Stomach (tissue), 9 donors: ENCODE results near the gene OCA2. TPM values are rescaled to one million over a fixed set of nuclear protein-coding genes. Genes with fewer than 3 reads are reported as not detected.
A peak's percentile ranks its signal among the peaks of the same experiment; 100 is the strongest.

Experiments used
- DNase-seq, 2 donors: peaks; one replicate each; pipeline versions ENCODE4 v3.0.0 to v3.0.0-alpha.2; 2013 to 2019
- H3K27ac ChIP-seq, 5 donors: fragments of 200-600 bp in 4 of 5; sonication (generic) in 4 of 5; one replicate each; pipeline ENCODE4 v1.5.1; 2013 to 2019; ENCODE audit warnings: mild to moderate bottlenecking in 1 of 5, moderate library complexity in 1 of 5
- H3K27me3 ChIP-seq, 3 donors: fragments of 200-600 bp; sonication (generic); one replicate each; pipeline ENCODE4 v1.5.1; 2017 to 2019; ENCODE audit warnings: mixed run types in 1 of 3
- H3K36me3 ChIP-seq, 4 donors: fragments of 200-600 bp; sonication (generic); 1 replicate in 3 of 4; 2 replicates in 1 of 4; pipeline ENCODE4 v1.5.1; 2016 to 2019
- H3K4me1 ChIP-seq, 4 donors: fragments of 200-600 bp; sonication (generic); one replicate each; pipeline ENCODE4 v1.5.1; 2016 to 2019
- H3K4me3 ChIP-seq, 4 donors: fragments of 200-600 bp; sonication (generic) in 3 of 4; one replicate each; pipeline ENCODE4 v1.5.1; 2016 to 2019; ENCODE audit warnings: mild to moderate bottlenecking in 1 of 4
- H3K9me3 ChIP-seq, 4 donors: fragments of 200-600 bp; sonication (generic); one replicate each; pipeline ENCODE4 v1.5.1; 2016 to 2019
- EP300 ChIP-seq: sonication (generic); formaldehyde crosslinking; IDR thresholded peaks from one replicate; pipeline ENCODE4 v1.6.1; 2017; ENCODE audit warnings: antibody characterized with exemption
- POLR2A ChIP-seq, 4 donors: fragments of 450-650 bp; IDR thresholded peaks; one replicate each; pipeline ENCODE4 v1.6.1; 2016; ENCODE audit warnings: antibody characterized with exemption in 4 of 4, control low read depth in 2 of 4, mild to moderate bottlenecking in 1 of 4, moderate library complexity in 1 of 4
- POLR2AphosphoS5 ChIP-seq, 3 donors: sonication (generic); formaldehyde crosslinking; IDR thresholded peaks; one replicate each; pipeline ENCODE4 v1.6.1; 2016; ENCODE audit warnings: antibody characterized with exemption in 3 of 3
- WGBS, 5 donors: extraction: QIAGEN DNeasy Blood & Tissue Kit in 3 of 5; methylation state at CpG; one replicate each; pipeline versions ENCODE4 v1.1.5 to v1.1.7; 2013 to 2018; 5-methylcytosine and 5-hydroxymethylcytosine counted together
- intact Hi-C: fragments of 100-400 bp; cut with DNase I; formaldehyde crosslinking; loops from one replicate; pipeline ENCODE4 v1.15.1; 2023; ENCODE audit warnings: low total_unique reads
- polyA plus RNA-seq, 3 donors: library from polyadenylated mRNA; stranded (reverse); fragments of 200-250 nt; gene quantifications; one replicate each; pipeline ENCODE4 v1.2.3, GENCODE V29; 2013
- total RNA-seq, 5 donors: library from RNA; depleted of rRNA; stranded (reverse); fragments of >200 nt; gene quantifications; one replicate each; pipeline versions ENCODE4 v1.1.0 to v1.2.3, GENCODE V29; 2014 to 2016
- TF ChIP-seq, protein P1 (sequence below), 7 experiments: fragments of 450-650 bp in 4 of 7; fragments of 200-600 bp in 3 of 7; sonication (generic) in 3 of 7; IDR thresholded peaks; one replicate each; pipeline ENCODE4 v1.5.1; 2016 to 2019; ENCODE audit warnings: antibody characterized with exemption in 7 of 7, control low read depth in 2 of 7, mild to moderate bottlenecking in 1 of 7
- donor health status: healthy with polysubstance abuse.
- donor health status: Bipolar disorder and iron deficiency.
- donor health status: healthy.

The OCA2 gene
- total and polyA plus RNA-seq, 8 donors: 0.12 to 0.89 (median 0.65) TPM; not detected in 4

DNA sequence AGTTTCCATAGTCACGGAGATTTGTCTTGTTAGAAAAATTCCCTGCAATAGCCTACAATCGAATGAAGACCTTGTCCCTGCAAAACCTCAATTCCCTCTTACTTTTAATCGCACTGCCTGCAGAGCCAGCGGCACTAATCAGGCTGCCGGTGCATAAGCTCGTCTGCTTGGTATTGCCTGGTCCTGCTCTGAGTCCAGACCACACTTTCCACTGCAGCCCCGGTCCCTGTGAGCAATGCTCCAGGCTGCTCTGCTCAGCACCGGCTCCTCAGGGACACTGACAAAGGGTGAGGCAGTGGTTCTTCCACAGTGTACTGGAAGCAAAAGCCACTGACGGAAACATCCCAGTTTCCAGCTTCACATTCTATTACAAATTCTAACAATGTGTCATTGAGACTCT lies 164.3 kb downstream of the OCA2 start:
- H3K27me3 ChIP-seq: peaks cover 0 to 3% (median 0%) of the 10 kb centered on the region in 3 donors
- intact Hi-C loops: loop anchor here (10.0 kb wide), 1 partner anchor 120 kb away; no protein-coding TSS in a partner anchor
- WGBS, 5 donors: 67 to 82% (median 69%) methylated on average over 9 of the region's 9 CpGs

DNA sequence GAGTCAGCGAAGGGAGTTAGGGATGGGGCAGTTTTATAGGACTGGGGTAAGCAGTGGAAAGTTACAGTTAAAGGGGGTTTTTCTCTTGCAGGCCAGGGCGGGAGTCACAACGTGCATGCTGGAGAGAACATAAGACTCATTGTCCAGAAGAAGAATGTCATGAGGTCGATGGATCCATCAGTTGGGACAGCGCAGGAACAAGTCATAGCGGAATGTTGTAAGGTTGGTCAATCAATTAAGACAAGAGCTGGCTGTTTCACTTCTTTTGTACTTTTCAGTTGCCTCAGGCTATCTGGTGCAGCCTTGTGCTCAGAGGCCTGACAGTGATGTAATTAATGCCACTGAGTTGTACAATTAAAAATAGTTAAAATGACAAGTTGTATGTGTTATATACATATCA lies 165.6 kb downstream of the OCA2 start:
- Histone ChIP-seq H3K9me3 (peaks cover 4 to 43% (median 25%) of the 10 kb centered on the region in 4 donors), H3K36me3 (no peaks in the 10 kb centered on the region), H3K27me3 (peaks cover 0 to 3% (median 0%) of the 10 kb centered on the region in 3 donors), H3K4me3 (no peak overlapping the region), H3K27ac (no peak overlapping the region), H3K4me1 (no peaks in the 10 kb centered on the region)
- TF ChIP-seq POLR2A (IDR thresholded peaks at IDR 0.05): no peak
- TF ChIP-seq EP300: no peak
- no peak for TF ChIP-seq POLR2AphosphoS5 (IDR thresholded peaks at IDR 0.05)
- TF ChIP-seq, protein P1, sequence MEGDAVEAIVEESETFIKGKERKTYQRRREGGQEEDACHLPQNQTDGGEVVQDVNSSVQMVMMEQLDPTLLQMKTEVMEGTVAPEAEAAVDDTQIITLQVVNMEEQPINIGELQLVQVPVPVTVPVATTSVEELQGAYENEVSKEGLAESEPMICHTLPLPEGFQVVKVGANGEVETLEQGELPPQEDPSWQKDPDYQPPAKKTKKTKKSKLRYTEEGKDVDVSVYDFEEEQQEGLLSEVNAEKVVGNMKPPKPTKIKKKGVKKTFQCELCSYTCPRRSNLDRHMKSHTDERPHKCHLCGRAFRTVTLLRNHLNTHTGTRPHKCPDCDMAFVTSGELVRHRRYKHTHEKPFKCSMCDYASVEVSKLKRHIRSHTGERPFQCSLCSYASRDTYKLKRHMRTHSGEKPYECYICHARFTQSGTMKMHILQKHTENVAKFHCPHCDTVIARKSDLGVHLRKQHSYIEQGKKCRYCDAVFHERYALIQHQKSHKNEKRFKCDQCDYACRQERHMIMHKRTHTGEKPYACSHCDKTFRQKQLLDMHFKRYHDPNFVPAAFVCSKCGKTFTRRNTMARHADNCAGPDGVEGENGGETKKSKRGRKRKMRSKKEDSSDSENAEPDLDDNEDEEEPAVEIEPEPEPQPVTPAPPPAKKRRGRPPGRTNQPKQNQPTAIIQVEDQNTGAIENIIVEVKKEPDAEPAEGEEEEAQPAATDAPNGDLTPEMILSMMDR (IDR thresholded peaks at IDR 0.05): no peak
- DNase-seq: no peak
- intact Hi-C loops: loop anchor here (10.0 kb wide), 1 partner anchor 119 kb away; no protein-coding TSS in a partner anchor
- WGBS, 5 donors: 85 to 92% (median 91%) methylated on average over 6 of the region's 6 CpGs

More for the DNA sequence above, 164.3 kb downstream of the OCA2 start:
- no peak for DNase-seq
- Histone ChIP-seq H3K4me3 (no peak overlapping the region), H3K36me3 (no peaks in the 10 kb centered on the region), H3K27ac (no peak overlapping the region), H3K9me3 (peaks cover 4 to 43% (median 25%) of the 10 kb centered on the region in 4 donors), H3K4me1 (no peaks in the 10 kb centered on the region)
- TF ChIP-seq POLR2AphosphoS5 (IDR thresholded peaks at IDR 0.05) (no peak), POLR2A (IDR thresholded peaks at IDR 0.05) (no peak), EP300 (no peak)
- TF ChIP-seq, protein P1 (IDR thresholded peaks at IDR 0.05): no peak

DNA sequence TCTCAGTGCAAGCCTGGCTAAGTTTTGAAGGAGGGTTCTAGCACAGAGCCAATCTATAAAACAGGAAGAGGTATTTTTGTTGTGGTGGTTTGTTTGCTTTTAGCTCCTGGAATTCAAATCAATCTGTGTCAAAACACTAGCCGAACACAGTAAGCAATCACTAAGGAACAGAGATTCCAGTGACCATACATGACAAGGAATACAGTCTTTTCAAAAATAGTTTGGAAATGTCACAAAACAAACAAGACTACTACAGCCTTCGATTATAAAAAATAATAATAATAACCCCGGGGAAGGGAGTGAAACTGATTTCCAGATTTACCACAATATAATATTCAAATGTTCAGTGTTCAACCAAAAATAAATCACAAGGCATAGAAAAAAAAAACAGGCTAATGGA lies 166.5 kb downstream of the OCA2 start:
- no peak overlapping the region for H3K27ac ChIP-seq
- no peak overlapping the region for H3K4me3 ChIP-seq
- peaks cover 4 to 43% (median 25%) of the 10 kb centered on the region in 4 donors for H3K9me3 ChIP-seq
- WGBS, 5 donors: 82 to 88% (median 84%) methylated on average over 3 of the region's 3 CpGs
- no peaks in the 10 kb centered on the region for H3K36me3 ChIP-seq
- H3K4me1 ChIP-seq: no peaks in the 10 kb centered on the region
- intact Hi-C loops: loop anchor here (10.0 kb wide), 1 partner anchor 118 kb away; no protein-coding TSS in a partner anchor
- TF ChIP-seq POLR2A (IDR thresholded peaks at IDR 0.05) (no peak), EP300 (no peak), POLR2AphosphoS5 (IDR thresholded peaks at IDR 0.05) (no peak)
- TF ChIP-seq, protein P1 (IDR thresholded peaks at IDR 0.05): no peak
- H3K27me3 ChIP-seq: peaks cover 0 to 3% (median 0%) of the 10 kb centered on the region in 3 donors
- no peak for DNase-seq

DNA sequence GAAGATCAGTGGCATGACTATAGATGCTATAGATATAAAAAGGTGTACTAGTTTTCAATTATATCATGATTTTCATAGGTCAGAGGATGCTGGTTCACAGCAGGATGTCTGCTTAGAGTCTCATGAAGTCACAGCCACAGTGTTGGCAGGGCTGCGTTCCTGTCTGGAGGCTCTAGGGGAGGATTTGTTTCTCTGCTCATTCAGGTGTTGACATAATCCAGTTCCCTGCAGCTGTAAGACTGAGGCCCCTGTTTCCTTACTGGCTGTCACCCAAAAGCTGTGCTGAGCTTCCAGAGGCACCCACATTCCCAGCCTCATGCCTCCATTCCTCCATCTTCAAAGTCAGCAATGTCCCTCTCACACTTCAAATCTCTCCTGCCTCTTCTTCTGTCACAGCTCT lies 170.7 kb downstream of the OCA2 start:
- peak in 1 of 2 donors; percentile 32 for DNase-seq
- WGBS, 5 donors: 38 to 56% (median 46%) methylated on average over 1 of the region's 1 CpG

More for the DNA sequence above, 170.7 kb downstream of the OCA2 start:
- H3K4me1 ChIP-seq: no peaks in the 10 kb centered on the region
- TF ChIP-seq POLR2AphosphoS5 (IDR thresholded peaks at IDR 0.05) (no peak), POLR2A (IDR thresholded peaks at IDR 0.05) (no peak), EP300 (no peak)
- TF ChIP-seq, protein P1 (IDR thresholded peaks at IDR 0.05): no peak
- H3K36me3 ChIP-seq: no peaks in the 10 kb centered on the region
- no peaks in the 10 kb centered on the region for H3K27me3 ChIP-seq
- H3K27ac ChIP-seq: no peak overlapping the region
- intact Hi-C loops: no loop called here
- H3K9me3 ChIP-seq: peaks cover 4 to 25% (median 20%) of the 10 kb centered on the region in 4 donors
- no peak overlapping the region for H3K4me3 ChIP-seq
